GM18951 (cell line): ENCODE results near the gene PTPRJ.

Source experiments
- POLR2A ChIP-seq: IDR thresholded peaks from 4 replicates; pipeline ENCODE4 v1.6.1; 2011; ENCODE audit warnings: mild to moderate bottlenecking; ENCODE audit not compliant: insufficient read length, insufficient read depth; ENCODE audit errors: extremely low read depth
- in situ Hi-C: fragments of 300-500 bp; cut with MboI; formaldehyde crosslinking; loops from one replicate; pipeline ENCODE4 v1.12.0; 2022; ENCODE audit warnings: low sequenced_read_pairs, mixed read lengths, inconsistent platforms; ENCODE audit not compliant: unreplicated experiment

The PTPRJ gene

DNA sequence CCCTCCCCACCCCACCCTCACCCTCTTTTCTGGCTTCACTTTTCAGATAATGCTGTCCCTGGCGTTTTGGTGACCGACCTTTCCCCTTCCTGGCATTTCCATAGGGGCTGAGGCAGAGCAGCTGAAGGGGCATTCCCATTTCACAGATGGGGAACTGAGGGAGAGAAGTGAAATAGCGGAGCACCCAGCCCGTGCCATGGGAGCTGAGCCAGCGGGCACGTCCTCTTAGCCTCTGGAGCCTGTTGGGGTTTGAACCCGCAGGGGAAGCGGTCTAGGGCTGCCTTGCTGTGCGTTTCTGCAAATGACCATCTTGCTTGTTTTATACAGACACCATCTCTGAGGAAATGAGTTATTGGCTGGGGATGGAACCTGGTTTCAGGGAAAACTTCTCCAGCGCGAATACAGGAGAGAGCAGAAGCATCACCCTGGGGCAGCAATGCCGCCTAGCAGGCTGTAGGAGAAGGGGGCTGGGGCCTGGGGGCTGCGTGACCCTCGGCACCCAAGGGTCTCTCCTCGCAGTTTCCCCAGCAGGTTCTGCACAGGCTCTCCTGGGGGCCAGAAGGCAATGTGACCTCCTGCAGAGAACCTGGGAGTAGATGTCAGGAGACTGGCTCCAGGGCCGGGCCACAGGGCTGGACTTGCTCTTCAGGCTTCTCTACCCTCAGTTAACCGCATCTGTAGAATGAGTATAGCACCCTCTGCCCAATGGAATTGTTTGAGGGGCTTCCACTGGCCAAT lies 1.5 kb downstream of the PTPRJ start:
- in situ Hi-C loops: no loop called here
- TF ChIP-seq POLR2A: no peak

DNA sequence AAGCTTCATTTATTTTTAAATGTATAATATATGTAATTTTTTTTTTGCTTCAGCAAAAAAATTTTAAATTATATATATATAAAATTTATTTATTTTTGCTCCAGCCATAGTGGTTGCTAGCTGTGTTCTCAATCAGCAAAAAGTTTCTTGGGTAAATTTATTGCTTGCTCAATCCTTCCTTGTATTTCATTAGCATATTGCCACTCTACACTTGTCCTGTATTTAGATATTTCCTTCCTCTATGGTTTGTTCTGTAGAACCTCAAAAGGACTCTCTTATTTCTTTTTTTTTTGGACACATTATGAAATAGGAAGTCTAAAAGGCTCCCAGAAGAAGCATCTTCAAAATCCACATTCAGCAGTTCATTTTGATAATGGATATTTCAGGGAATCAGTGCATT lies 2.3 kb downstream of the PTPRJ start:
- no peak for TF ChIP-seq POLR2A

GRCh38 chr11:47983464-47984397 lies 3.4 kb downstream of the PTPRJ start:
- in situ Hi-C loops: no loop called here
- TF ChIP-seq POLR2A: no peak

More for the DNA sequence above, 2.3 kb downstream of the PTPRJ start:
- in situ Hi-C loops: no loop called here

DNA sequence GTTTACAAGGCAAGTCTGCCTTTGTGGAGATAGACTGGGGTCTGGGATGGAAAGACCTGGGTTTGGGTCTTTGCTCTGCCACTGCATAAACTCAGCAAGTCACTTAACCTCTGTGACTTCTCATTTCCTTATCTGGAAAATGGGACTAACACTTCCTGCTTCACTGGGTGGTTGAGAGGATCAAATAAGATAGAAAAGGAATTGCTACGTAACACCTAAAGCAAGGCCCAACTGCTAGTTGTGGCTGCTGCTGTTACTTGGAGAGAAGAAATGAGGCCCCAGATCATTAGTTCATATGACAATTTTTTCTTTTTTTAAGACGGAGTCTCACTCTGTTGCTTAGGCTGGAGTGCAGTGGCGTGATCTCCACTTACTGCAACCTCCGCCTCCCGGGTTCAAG lies 5.9 kb downstream of the PTPRJ start:
- in situ Hi-C loops: no loop called here
- TF ChIP-seq POLR2A: no peak

GRCh38 chr11:47986742-47987141 lies 6.4 kb downstream of the PTPRJ start:
- in situ Hi-C loops: no loop called here

GRCh38 chr11:47987310-47987709 lies 7.0 kb downstream of the PTPRJ start:
- TF ChIP-seq POLR2A: no peak
- in situ Hi-C loops: no loop called here

More at GRCh38 chr11:47986742-47987141, 6.4 kb downstream of the PTPRJ start:
- TF ChIP-seq POLR2A: no peak

DNA sequence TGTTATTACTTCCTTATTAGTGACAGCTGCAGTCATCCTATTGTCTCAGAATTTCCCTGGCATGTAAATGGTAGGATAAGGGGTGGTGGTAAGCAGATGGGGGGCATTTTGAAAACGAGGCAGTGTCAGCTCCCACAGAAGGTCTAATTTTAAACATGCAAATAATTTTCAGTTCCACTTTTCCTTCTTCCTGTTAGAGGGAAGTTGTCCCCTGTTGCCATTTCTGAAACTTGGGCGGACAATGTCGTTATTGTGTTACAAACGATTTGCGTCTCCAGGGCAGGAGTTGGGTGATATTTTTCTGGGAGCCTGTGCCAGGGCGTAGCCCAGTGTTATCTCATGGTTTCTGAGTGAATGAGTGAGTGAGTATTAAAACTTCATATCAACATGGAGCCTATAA lies 7.4 kb downstream of the PTPRJ start:
- in situ Hi-C loops: no loop called here

DNA sequence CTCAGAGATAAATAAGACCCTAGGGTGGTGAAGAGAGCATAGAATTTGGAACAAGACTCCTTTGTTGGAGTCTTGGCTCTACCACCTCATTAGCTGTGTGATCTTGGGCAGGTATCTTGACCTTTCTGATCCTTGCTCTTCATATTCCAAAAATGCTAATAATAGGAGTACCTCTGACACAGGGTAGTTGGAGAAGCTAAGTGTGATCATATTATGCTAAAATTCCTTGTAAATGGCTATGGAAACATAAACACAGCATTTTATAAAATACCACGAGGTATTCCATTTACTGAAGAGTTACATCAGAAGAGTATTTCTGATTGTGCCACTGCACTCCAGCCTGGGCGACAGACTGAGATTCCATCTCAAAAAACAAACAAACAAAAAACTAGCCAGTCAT lies 9.4 kb downstream of the PTPRJ start:
- TF ChIP-seq POLR2A: no peak
- in situ Hi-C loops: no loop called here

More for the DNA sequence above, 7.4 kb downstream of the PTPRJ start:
- no peak for TF ChIP-seq POLR2A

DNA sequence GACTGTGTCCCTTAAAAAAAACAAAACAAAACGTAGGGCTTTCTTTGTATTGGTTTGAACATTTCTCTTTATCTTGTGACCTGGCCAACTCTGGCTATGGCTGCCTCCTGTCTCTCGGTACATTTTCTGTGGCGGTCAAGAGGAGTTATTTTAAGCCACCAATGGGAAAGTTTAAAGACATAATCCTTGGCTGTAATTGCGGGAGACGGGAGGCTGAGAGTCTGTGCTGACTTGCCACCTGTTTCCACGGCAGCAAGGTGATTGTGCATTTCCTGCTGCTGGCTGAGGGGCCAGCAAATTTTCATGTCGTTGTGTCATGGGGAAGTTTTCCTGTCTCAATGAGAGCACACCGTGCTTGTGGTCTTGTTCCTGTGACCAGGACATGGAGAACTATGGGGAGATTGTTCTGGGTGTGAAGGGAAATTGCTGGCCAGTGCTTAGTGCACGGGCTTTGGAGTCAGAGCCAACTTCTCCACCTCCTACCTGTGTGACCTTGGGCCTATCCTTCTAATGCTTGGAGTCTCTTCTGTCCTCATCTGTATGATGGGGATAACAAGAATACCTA lies 11.0 kb downstream of the PTPRJ start:
- in situ Hi-C loops: no loop called here
- TF ChIP-seq POLR2A: no peak

DNA sequence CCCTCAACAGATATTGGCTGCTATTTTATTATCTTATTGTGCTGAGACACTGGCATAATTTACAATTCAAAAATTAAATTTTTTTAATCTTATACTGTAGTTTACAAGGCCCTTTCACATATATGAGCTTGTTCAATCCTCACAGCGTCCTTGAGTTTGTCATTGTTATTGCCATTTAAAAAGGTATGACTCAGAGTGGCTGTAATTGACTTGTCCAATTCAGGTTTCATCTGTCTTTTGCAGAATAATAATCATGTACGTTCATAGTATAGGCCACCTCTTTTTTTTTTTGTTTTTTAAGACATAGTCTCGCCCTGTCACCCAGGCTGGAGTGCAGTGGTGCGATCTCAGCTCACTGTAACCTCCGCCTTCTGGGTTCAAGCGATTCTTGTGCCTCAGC lies 11.5 kb downstream of the PTPRJ start:
- TF ChIP-seq POLR2A: no peak
- in situ Hi-C loops: no loop called here

DNA sequence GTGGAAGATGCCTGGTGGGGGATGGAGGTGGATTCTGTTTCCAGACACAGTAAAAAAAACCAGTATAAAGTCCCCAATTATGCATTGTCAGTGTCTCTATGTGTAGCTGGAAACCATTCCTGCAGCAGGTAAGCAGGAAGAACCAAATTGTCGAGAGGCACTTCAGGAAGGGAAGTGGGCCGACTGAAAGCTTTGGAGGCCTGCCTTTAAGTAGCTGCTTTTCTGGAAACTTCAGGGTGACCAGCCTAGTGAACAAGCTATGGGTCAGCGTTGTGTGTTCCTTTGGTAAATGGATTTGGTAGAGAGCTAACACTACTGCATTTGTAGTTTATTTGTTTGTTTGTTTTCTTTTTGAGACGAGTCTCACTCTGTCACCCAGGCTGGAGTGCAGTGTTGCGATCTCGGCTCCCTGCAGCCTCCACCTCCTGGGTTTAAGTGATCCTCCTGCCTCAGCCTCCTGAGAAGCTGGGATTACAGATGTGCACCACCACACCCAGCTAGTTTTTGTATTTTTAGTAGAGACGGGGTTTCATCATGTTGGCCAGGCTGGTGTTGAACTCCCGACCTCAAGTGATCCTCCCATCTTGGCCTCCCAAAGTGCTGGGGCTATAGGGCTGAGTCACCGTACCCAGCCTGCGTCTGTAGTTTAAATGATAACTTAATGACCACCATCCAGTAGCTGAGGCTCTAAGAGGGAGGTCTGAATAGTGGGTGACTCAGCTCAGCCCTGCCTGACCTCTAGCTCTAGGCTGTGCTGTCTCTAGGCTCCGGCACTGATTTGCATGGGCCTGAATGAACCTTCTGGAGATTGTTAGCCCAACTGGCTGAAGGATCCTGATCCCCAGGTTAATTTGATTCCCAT lies 12.8 kb downstream of the PTPRJ start:
- TF ChIP-seq POLR2A: no peak
- in situ Hi-C loops: no loop called here

DNA sequence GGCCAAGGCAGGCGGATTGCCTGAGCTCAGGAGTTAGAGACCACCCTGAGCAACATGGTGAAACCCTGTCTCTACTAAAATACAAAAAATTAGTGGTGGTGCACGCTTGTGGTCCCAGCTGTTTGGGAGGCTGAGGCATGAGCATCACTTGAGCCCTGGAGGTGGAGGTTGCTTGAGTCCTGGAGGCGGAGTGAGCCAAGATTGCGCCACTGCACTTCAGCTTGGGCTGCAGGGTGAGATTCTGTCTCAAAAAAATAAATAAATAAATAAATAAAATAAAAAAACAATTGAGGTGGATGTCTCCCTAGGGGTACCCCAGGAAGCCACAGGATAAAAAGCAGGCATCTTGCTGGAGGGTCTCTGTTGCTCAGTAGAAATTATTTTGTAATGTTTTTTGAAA lies 14.1 kb downstream of the PTPRJ start:
- TF ChIP-seq POLR2A: no peak
- in situ Hi-C loops: no loop called here
